ENCODE data around the gene VGLL4.

DNA sequence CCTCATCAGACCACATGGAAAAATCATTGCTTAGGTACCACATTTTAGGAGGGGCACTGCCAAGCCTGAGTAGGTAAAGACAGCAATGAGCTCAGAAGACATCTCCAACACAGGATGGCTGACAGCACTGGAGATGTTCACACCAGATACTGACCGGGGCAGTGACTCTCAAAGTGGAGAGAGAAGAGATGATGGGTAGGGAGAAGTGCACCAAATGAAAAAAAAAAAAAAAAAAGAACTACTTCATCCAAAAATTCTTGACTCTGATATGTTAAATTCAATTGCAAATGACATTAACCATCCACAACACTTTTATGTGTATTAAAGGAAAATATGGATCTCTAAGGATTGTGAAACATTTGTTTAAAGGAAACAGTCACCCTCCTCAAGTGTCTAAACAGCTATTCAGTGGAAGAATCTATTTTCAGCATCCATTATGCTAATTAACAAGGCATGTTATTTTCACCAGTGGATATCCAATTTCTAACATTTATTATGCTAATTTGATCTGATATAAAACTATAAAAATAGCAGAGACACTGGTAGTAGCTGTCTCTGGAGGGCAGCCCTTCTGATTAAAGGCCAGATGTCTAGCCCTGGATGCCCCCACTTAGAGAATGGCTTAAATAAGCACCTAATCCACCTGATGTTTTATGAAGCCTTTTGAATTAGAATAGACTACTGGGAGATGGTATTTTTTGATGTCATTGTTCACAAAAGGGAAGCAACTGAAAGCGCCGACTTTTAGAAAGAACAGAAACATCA is 48.2 kb upstream of the VGLL4 start:
- TF ChIP-seq ZNF384 (IDR thresholded peaks at IDR 0.05) (no peak), HDGF (IDR thresholded peaks at IDR 0.05; ENCODE audit: borderline replicate concordance) (no peak), CTBP1 (IDR thresholded peaks at IDR 0.05; ENCODE audit: borderline replicate concordance) (no peak), ARNT (IDR thresholded peaks at IDR 0.05) (no peak), NFRKB (IDR thresholded peaks at IDR 0.05) (no peak), SP1 (IDR thresholded peaks at IDR 0.05) (no peak), FOXA1 (IDR thresholded peaks at IDR 0.05) (no peak), FOXM1 (IDR thresholded peaks at IDR 0.05; ENCODE audit: borderline replicate concordance) (no peak), L3MBTL2 (conservative IDR thresholded peaks at IDR 0.05) (no peak), TARDBP (IDR thresholded peaks at IDR 0.05) (no peak), SUZ12 (IDR thresholded peaks at IDR 0.05) (no peak), ELF4 (IDR thresholded peaks at IDR 0.05) (no peak)
